Stimulated activated effector memory CD8-positive, alpha-beta T cell treated with anti-CD3 and anti-CD28 coated beads, Interleukin-12 subunit alpha, Interleukin-12 subunit beta, amount 100 ng/mL, for 72 hours (primary cell): Measurements from ENCODE around the gene MAP2K7.

ENCODE experiments used
- ATAC-seq: fragments of 150-1000 bp; cut with Tn5 transposase; 2 replicates; pipeline ENCODE4 v1.10.0; 2021
- DNase-seq, 2 donors: peaks; one replicate each; pipeline ENCODE4 v3.0.0; 2021 to 2022; ENCODE audit warnings: low spot score in 2 of 2
- H3K27ac Mint-ChIP-seq: one replicate; pipeline ENCODE4 v1.8.0; 2022; ENCODE audit warnings: mild to moderate bottlenecking, mixed read lengths
- H3K36me3 Mint-ChIP-seq: one replicate; pipeline ENCODE4 v1.8.0; 2022; ENCODE audit warnings: mild to moderate bottlenecking, mixed read lengths
- H3K4me1 Mint-ChIP-seq: one replicate; pipeline ENCODE4 v1.8.0; 2022; ENCODE audit warnings: mixed read lengths
- H3K4me3 Mint-ChIP-seq: one replicate; pipeline ENCODE4 v1.8.0; 2022; ENCODE audit warnings: mild to moderate bottlenecking, mixed read lengths
- H3K9me3 Mint-ChIP-seq: one replicate; pipeline ENCODE4 v1.8.0; 2022; ENCODE audit warnings: mixed read lengths

MAP2K7 gene

GRCh38 chr19:7907544-7907943 is 3.9 kb downstream of the MAP2K7 start:
- Mint-ChIP-seq H3K9me3 (no peaks in the 10 kb centered on the region), H3K36me3 (peaks cover 51% of the 10 kb centered on the region), H3K27ac (no peak overlapping the region), H3K4me3 (no peak overlapping the region), H3K4me1 (peaks cover 41% of the 10 kb centered on the region)
- DNase-seq (no peak), ATAC-seq (no peak)

GRCh38 chr19:7908078-7908699 is 4.5 kb downstream of the MAP2K7 start:
- peaks cover 41% of the 10 kb centered on the region for H3K4me1 Mint-ChIP-seq
- peaks cover 53% of the 10 kb centered on the region for H3K36me3 Mint-ChIP-seq
- H3K4me3 Mint-ChIP-seq, result no peak overlapping the region
- ATAC-seq, result no peak
- no peaks in the 10 kb centered on the region for H3K9me3 Mint-ChIP-seq
- DNase-seq, result no peak
- H3K27ac Mint-ChIP-seq, result no peak overlapping the region

GRCh38 chr19:7908742-7909461 is 5.2 kb downstream of the MAP2K7 start:
- ATAC-seq (no peak), DNase-seq (no peak)
- Mint-ChIP-seq H3K4me1 (peaks cover 35% of the 10 kb centered on the region), H3K27ac (no peak overlapping the region), H3K9me3 (no peaks in the 10 kb centered on the region), H3K36me3 (peaks cover 47% of the 10 kb centered on the region), H3K4me3 (no peak overlapping the region)

- H3K27ac Mint-ChIP-seq, result no peak overlapping the region
- peaks cover 32% of the 10 kb centered on the region for H3K4me1 Mint-ChIP-seq
- no peaks in the 10 kb centered on the region for H3K9me3 Mint-ChIP-seq
These were observed 5.9 kb downstream of the MAP2K7 start for GRCh38 chr19:7909471-7910067.

GRCh38 chr19:7910321-7911161 is 6.9 kb downstream of the MAP2K7 start:
- Mint-ChIP-seq H3K9me3 (no peaks in the 10 kb centered on the region), H3K4me3 (no peak overlapping the region), H3K4me1 (peaks cover 25% of the 10 kb centered on the region), H3K36me3 (peaks cover 30% of the 10 kb centered on the region), H3K27ac (no peak overlapping the region)
- no peak for DNase-seq
- no peak for ATAC-seq

More at GRCh38 chr19:7909471-7910067, 5.9 kb downstream of the MAP2K7 start:
- ATAC-seq (no peak), DNase-seq (no peak)
- Mint-ChIP-seq H3K4me3 (no peak overlapping the region), H3K36me3 (peaks cover 40% of the 10 kb centered on the region)

GRCh38 chr19:7911508-7912143 is 7.9 kb downstream of the MAP2K7 start:
- H3K36me3 Mint-ChIP-seq, result peaks cover 26% of the 10 kb centered on the region
- ATAC-seq (no peak), DNase-seq (peak in 1 of 2 donors; percentile 49)
- H3K4me1 Mint-ChIP-seq, result peaks cover 23% of the 10 kb centered on the region
- no peaks in the 10 kb centered on the region for H3K9me3 Mint-ChIP-seq
- no peak overlapping the region for H3K27ac Mint-ChIP-seq
- H3K4me3 Mint-ChIP-seq, result no peak overlapping the region

- peaks cover 20% of the 10 kb centered on the region for H3K4me1 Mint-ChIP-seq
- no peak overlapping the region for H3K27ac Mint-ChIP-seq
- no peak for DNase-seq
- ATAC-seq, result no peak
- H3K9me3 Mint-ChIP-seq, result no peaks in the 10 kb centered on the region
- H3K4me3 Mint-ChIP-seq, result no peak overlapping the region
- peaks cover 21% of the 10 kb centered on the region for H3K36me3 Mint-ChIP-seq
These were observed 8.5 kb downstream of the MAP2K7 start for GRCh38 chr19:7912144-7912696.

GRCh38 chr19:7912697-7913564 is 9.3 kb downstream of the MAP2K7 start:
- Mint-ChIP-seq H3K27ac (no peak overlapping the region), H3K4me1 (peaks cover 19% of the 10 kb centered on the region), H3K36me3 (peaks cover 15% of the 10 kb centered on the region), H3K4me3 (no peak overlapping the region), H3K9me3 (no peaks in the 10 kb centered on the region)
- DNase-seq (no peak), ATAC-seq (no peak)

GRCh38 chr19:7913652-7914051 is 10.0 kb downstream of the MAP2K7 start:
- DNase-seq (no peak), ATAC-seq (no peak)
- Mint-ChIP-seq H3K4me1 (peaks cover 22% of the 10 kb centered on the region), H3K36me3 (peaks cover 15% of the 10 kb centered on the region), H3K9me3 (no peaks in the 10 kb centered on the region), H3K4me3 (no peak overlapping the region), H3K27ac (no peak overlapping the region)

GRCh38 chr19:7914099-7914498 is 10.4 kb downstream of the MAP2K7 start:
- no peaks in the 10 kb centered on the region for H3K9me3 Mint-ChIP-seq
- no peak for ATAC-seq

GRCh38 chr19:7914598-7915045 is 10.9 kb downstream of the MAP2K7 start, which contains the start of gene TGFBR3L:
TGFBR3L (plus strand) TSS chr19:7914830.
- peak within 1 kb of the TSS; percentile 85 for H3K4me3 Mint-ChIP-seq
- H3K9me3 Mint-ChIP-seq, result no peaks in the 10 kb centered on the region
- DNase-seq (peak in 1 of 2 donors; percentile 51), ATAC-seq (no peak)
- peaks cover 15% of the 10 kb centered on the region for H3K36me3 Mint-ChIP-seq
- H3K4me1 Mint-ChIP-seq, result peaks cover 25% of the 10 kb centered on the region
- H3K27ac Mint-ChIP-seq, result no peak within 1 kb of the TSS

More at GRCh38 chr19:7914099-7914498, 10.4 kb downstream of the MAP2K7 start:
- H3K4me3 Mint-ChIP-seq, result no peak overlapping the region
- no peak overlapping the region for H3K27ac Mint-ChIP-seq
- no peak for DNase-seq
- peaks cover 15% of the 10 kb centered on the region for H3K36me3 Mint-ChIP-seq
- peaks cover 22% of the 10 kb centered on the region for H3K4me1 Mint-ChIP-seq

- Mint-ChIP-seq H3K4me3 (peak overlapping the region; percentile 85), H3K27ac (no peak overlapping the region), H3K36me3 (peaks cover 12% of the 10 kb centered on the region), H3K4me1 (peaks cover 29% of the 10 kb centered on the region), H3K9me3 (no peaks in the 10 kb centered on the region)
- ATAC-seq (no peak), DNase-seq (no peak)
These were observed 11.8 kb downstream of the MAP2K7 start for GRCh38 chr19:7915250-7916102.
